Activated CD8-positive, alpha-beta memory T cell treated with anti-CD3 and anti-CD28 coated beads, Interleukin-2, amount 50 U/mL, for 24 hours (primary cell): Measurements from ENCODE around the gene HOXC5.

Source experiments
- DNase-seq: peaks from one replicate; pipeline ENCODE4 v3.0.0-alpha.2; 2020; ENCODE audit errors: extremely low read depth

The HOXC5 gene

GRCh38 chr12:54019924-54020590 is 12.8 kb upstream of the HOXC5 start:
- no peak for DNase-seq

- no peak for DNase-seq
These were observed 12.1 kb upstream of the HOXC5 start for GRCh38 chr12:54020591-54021405.

DNA sequence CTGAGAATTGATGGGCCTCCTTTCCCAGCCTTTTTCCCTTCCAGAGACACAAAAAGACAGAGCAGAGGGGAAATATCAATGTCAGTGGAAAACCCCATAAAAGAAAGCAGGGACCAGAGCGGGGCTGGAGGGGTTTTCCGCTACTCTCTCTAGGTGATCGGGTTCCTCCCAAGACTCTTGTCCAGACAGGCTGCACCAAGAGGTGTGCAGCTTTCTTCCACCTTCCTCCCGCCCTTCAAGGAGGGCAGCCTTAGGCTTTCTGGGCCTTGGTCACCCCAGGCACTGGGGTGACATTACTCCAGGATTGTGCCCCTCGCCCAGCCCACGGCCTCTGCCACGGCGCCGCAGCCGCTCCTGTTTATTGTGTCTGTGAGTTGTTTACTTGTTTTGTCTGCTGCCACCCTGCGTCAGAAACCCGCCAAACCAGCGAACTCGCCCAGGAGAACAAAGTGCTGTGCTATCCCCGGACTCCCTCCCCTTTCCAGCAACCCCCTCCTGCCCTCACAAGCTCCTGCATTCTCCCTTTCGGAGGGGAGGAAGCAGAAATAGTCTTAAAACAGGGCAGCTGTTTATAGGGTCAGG is 11.3 kb upstream of the HOXC5 start:
- DNase-seq, result no peak

GRCh38 chr12:54022960-54023884 is 9.6 kb upstream of the HOXC5 start:
- DNase-seq, result no peak

DNA sequence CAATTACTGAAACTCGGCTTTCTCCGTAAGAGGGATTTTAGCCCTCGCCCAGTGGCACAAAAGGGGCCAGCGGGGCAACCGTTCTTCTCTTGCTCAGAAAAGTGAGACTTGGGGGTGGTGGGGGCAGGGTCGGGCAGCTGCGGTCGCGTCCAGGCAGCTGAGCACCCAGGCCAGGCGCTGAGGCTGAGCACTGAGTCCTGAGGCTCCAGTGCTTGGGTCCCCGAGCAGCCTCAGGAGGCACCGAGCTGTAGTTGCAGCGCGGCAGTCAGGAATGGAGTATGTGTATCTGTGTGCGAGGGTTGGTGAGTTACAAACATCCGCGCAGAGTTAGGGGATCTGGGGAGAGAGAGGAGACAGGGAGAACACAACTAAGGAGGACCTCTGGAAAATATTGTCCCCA is 8.7 kb upstream of the HOXC5 start:
- no peak for DNase-seq

GRCh38 chr12:54024581-54025305 is 8.1 kb upstream of the HOXC5 start:
- no peak for DNase-seq

DNA sequence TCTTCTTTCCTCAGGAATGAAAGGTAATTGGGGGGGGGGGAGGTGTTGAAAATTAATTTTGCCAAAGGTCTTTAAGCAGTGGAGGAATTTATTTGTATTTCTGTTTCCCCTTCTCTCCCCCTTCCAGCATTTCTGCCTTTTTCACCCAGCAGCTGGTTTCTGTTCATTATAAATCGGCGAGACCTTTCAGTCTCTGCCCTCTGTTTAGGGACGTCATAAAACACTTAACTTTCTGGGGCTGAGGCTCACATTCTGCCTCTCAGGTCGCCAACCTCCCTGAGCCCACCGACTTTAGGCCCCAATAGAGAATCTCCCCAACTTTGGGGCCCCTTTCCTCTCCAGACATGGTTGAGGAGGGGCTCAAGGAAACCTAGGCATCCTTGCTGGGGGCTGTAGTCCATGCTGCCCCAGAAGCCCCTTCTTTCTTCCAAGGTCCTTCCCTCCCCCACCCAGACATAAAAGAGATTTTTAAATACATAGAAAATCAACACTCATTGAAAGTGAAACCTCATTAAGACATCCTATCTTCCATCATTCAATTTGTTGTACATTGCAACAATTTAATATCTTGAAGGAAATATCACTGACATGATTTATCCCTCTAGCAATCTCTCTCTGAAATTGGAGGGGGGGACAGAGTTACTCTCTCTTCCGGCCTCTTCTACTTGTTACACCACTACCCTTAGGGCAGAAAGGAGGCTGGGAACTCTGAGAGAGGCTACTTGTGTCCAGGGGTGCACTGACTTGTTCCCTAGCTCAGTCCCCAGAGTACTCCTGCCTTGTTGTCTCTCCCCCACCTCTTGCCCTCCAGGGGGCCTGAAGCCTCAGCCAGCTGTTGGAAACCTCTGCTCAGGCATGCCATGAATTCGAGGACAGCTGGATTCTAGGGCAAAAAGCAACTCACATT is 7.1 kb upstream of the HOXC5 start:
- DNase-seq, result no peak

- no peak for DNase-seq
These were observed 6.0 kb upstream of the HOXC5 start for GRCh38 chr12:54026640-54027441.

GRCh38 chr12:54027442-54027786 is 5.4 kb upstream of the HOXC5 start:
- DNase-seq, result no peak

DNA sequence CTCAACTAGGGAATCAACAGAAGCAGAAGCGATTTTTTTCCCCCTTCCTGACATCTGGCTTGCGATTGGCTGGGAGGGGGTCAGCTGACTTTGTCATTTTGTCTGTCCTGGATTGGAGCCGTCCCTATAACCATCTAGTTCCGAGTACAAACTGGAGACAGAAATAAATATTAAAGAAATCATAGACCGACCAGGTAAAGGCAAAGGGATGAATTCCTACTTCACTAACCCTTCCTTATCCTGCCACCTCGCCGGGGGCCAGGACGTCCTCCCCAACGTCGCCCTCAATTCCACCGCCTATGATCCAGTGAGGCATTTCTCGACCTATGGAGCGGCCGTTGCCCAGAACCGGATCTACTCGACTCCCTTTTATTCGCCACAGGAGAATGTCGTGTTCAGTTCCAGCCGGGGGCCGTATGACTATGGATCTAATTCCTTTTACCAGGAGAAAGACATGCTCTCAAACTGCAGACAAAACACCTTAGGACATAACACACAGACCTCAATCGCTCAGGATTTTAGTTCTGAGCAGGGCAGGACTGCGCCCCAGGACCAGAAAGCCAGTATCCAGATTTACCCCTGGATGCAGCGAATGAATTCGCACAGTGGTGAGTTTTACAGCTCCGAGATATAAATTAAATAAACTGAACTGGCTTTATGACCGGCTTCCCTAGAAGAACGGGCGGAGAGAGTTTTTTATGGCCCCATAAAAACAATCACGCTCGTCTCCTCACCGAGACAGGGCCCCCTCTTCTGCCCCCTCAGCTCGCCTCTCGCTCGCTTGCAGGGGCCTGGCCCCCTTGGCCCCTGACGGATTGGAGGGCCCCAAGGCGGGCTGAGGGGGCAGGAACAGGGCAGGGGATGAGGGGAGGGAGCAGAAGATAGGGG is 4.3 kb upstream of the HOXC5 start, which contains the start of gene HOXC6:
Gene HOXC6, plus strand, starts transcription at position 127 of the 888 bp plus-strand sequence. Its CDS starts 82 bp downstream, at position 209.
- no peak for DNase-seq

- DNase-seq, result no peak
These were observed 3.1 kb upstream of the HOXC5 start for GRCh38 chr12:54029529-54030441.

DNA sequence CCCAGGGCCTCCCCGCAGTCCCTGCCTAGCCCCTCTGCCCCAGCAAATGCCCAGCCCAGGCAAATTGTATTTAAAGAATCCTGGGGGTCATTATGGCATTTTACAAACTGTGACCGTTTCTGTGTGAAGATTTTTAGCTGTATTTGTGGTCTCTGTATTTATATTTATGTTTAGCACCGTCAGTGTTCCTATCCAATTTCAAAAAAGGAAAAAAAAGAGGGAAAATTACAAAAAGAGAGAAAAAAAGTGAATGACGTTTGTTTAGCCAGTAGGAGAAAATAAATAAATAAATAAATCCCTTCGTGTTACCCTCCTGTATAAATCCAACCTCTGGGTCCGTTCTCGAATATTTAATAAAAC is 2.4 kb upstream of the HOXC5 start:
- no peak for DNase-seq

- no peak for DNase-seq
These were observed 1.9 kb upstream of the HOXC5 start for GRCh38 chr12:54030889-54031471.

- DNase-seq, result no peak
These were observed 1.4 kb upstream of the HOXC5 start for GRCh38 chr12:54031480-54031879.

- DNase-seq, result no peak
These were observed 697 bp upstream of the HOXC5 start for GRCh38 chr12:54032086-54032619.

DNA sequence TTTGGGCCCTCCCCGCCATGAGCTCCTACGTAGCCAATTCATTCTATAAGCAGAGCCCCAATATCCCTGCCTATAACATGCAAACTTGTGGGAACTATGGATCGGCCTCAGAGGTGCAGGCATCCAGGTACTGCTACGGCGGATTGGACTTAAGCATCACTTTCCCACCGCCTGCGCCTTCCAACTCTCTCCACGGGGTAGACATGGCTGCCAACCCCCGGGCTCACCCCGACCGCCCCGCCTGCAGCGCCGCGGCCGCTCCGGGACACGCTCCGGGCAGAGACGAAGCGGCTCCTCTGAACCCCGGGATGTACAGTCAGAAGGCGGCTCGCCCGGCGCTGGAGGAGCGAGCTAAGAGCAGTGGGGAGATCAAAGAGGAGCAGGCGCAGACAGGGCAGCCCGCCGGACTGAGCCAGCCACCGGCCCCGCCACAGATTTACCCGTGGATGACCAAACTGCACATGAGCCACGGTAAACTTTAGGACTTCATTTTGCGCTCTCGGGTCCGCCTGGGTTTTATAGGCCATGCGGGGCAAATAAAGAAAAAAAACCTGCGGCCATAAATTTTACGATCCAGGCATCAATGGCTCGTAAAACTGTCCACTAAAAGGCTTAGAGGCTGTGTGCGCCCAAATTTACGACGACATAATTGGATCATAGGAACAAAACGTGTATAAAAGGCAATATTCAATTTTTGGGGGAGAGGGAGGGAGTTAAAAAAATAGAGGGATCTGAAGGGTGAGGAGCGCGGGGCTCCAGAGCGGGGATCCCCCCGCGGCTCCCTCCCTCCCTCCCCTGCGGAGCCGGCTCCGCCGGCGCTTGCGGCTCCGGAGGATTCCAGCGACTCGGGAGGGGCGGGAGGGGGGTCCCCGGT is 493 bp downstream of the HOXC5 start:
- DNase-seq, result no peak
